ENCODE data around the gene IPCEF1. TPM values are rescaled to one million over a fixed set of nuclear protein-coding genes. Genes with fewer than 3 reads are reported as not detected.

The IPCEF1 gene
- total and polyA plus RNA-seq, 2 of the 8 experiments (the other 6 are each of a cell fraction or from before 2014, with no cell fraction given): 0.41 to 0.78 TPM

- H3K23ac ChIP-seq (ENCODE audit: insufficient read length): no peak overlapping the region
- peaks cover 0 to 3% (median 0%) of the 10 kb centered on the region in 4 experiments; a peak in 1 of 8 replicates for H3K36me3 ChIP-seq (ENCODE audit: control insufficient read depth in 2 of 4, insufficient read depth in 4 of 4, low read length in 3 of 4)
- no peak overlapping the region for H4K8ac ChIP-seq (ENCODE audit: extremely low read depth, insufficient read depth, low read length)
- no peak overlapping the region for H2BK12ac ChIP-seq (ENCODE audit: low read depth, low read length)
- H2BK120ac ChIP-seq (replicated peaks; ENCODE audit: low read depth, low read length): no peak overlapping the region
- no peak overlapping the region for H4K91ac ChIP-seq (replicated peaks; ENCODE audit: insufficient read length, low read length)
- H3K56ac ChIP-seq (replicated peaks; ENCODE audit: insufficient read length, low read depth, low read length): no peak overlapping the region
- no peaks in the 10 kb centered on the region for H3K4me1 ChIP-seq (replicated peaks in 1 of 4; ENCODE audit: control insufficient read depth in 3 of 4, insufficient read depth in 4 of 4, low read length in 3 of 4)
- H2AFZ ChIP-seq (ENCODE audit: low read length): no peak overlapping the region
- no peaks in the 10 kb centered on the region for H3K23me2 ChIP-seq (ENCODE audit: low read depth, low read length)
- POLR2A ChIA-PET (ENCODE audit: partially characterized antibody): no interaction called here
- no peaks in the 10 kb centered on the region for H4K20me1 ChIP-seq (replicated peaks in 1 of 2; ENCODE audit: control insufficient read depth in 1 of 2, insufficient read depth in 2 of 2, low read length in 2 of 2)
- no peaks in the 10 kb centered on the region for H3K9me3 ChIP-seq (ENCODE audit: insufficient read depth in 2 of 2, low read depth in 1 of 2, low read length in 1 of 2)
- no peak overlapping the region for H2BK15ac ChIP-seq (ENCODE audit: low read length)
- no peak overlapping the region for H3K18ac ChIP-seq (ENCODE audit: extremely low read depth, low read length)
- H2BK20ac ChIP-seq (ENCODE audit: low read length): no peak overlapping the region
- 96% methylated on average over 5 of the region's 5 CpGs; no CpG with 5 or more reads in 1 of the 2 experiments for WGBS, 2 experiments (ENCODE audit: extremely low coverage in 1 of 2, insufficient coverage in 1 of 2, insufficient read length in 1 of 2, insufficient replicate concordance in 2 of 2, low coverage in 1 of 2, low lambda C conversion rate in 2 of 2, missing lambda C conversion rate in 1 of 2)
- H3K79me2 ChIP-seq (ENCODE audit: control insufficient read depth in 1 of 2, insufficient read depth in 2 of 2, low read length in 2 of 2): no peaks in the 10 kb centered on the region
- H3K4me3 ChIP-seq (ENCODE audit: extremely low read depth in 1 of 4, insufficient read depth in 2 of 4, low read depth in 3 of 4, low read length in 4 of 4): no peak overlapping the region
- CTCF ChIA-PET (ENCODE audit: partially characterized antibody): no interaction called here
- H3K27ac ChIP-seq (ENCODE audit: low read depth, low read length): no peak overlapping the region
- H4K5ac ChIP-seq (ENCODE audit: insufficient read length, low read depth, low read length): no peak overlapping the region
- no peaks in the 10 kb centered on the region for H3K79me1 ChIP-seq (ENCODE audit: low read depth, low read length)
- no peaks in the 10 kb centered on the region for H3K27me3 ChIP-seq (replicated peaks in 1 of 4; ENCODE audit: control insufficient read depth in 3 of 4, extremely low read depth in 1 of 4, insufficient read depth in 3 of 4, low read length in 3 of 4)
- FAIRE-seq: no peak
- no peak overlapping the region for H3K9ac ChIP-seq (replicated peaks in 1 of 4; ENCODE audit: extremely low read depth in 1 of 4, low read depth in 3 of 4, low read length in 3 of 4)
- H3K14ac ChIP-seq (ENCODE audit: insufficient read length): no peak overlapping the region
- no peak overlapping the region for H2BK5ac ChIP-seq (ENCODE audit: low read depth, low read length)
- H3K4me2 ChIP-seq (ENCODE audit: insufficient read depth in 1 of 2, low read depth in 2 of 2, low read length in 2 of 2): no peak overlapping the region
- DNase-seq (ENCODE audit: low read depth in 1 of 2, low spot score in 2 of 2): no peak
- no peak overlapping the region for H2AK5ac ChIP-seq (ENCODE audit: low read depth, low read length)
- H3K4ac ChIP-seq (replicated peaks; ENCODE audit: insufficient read length, low read depth, low read length): no peak overlapping the region
- TF ChIP-seq TAF1 (IDR thresholded peaks at IDR 0.05; ENCODE audit: low read depth, low read length) (no peak), POU5F1 (IDR thresholded peaks at IDR 0.05; ENCODE audit: low read depth, low read length) (no peak), GTF2F1 (IDR thresholded peaks at IDR 0.05; ENCODE audit: borderline replicate concordance, low read depth, low read length) (no peak), RNF2 (IDR thresholded peaks at IDR 0.05; ENCODE audit: borderline replicate concordance, low read depth, low read length, missing control alignments, poor library complexity, severe bottlenecking) (no peak), POLR2AphosphoS5 (IDR thresholded peaks at IDR 0.05; ENCODE audit: low read depth, low read length) (no peak), FOSL1 (IDR thresholded peaks at IDR 0.05; ENCODE audit: insufficient read depth, low read depth, low read length) (no peak), SRF (IDR thresholded peaks at IDR 0.05; ENCODE audit: low read depth, low read length) (no peak), SIRT6 (IDR thresholded peaks at IDR 0.05; ENCODE audit: low read length) (no peak), TAF7 (optimal IDR thresholded peaks at IDR 0.05; ENCODE audit: borderline replicate concordance, low read depth, low read length) (no peak), CHD2 (IDR thresholded peaks at IDR 0.05; ENCODE audit: low read length) (no peak)
- TF ChIP-seq, protein P1, sequence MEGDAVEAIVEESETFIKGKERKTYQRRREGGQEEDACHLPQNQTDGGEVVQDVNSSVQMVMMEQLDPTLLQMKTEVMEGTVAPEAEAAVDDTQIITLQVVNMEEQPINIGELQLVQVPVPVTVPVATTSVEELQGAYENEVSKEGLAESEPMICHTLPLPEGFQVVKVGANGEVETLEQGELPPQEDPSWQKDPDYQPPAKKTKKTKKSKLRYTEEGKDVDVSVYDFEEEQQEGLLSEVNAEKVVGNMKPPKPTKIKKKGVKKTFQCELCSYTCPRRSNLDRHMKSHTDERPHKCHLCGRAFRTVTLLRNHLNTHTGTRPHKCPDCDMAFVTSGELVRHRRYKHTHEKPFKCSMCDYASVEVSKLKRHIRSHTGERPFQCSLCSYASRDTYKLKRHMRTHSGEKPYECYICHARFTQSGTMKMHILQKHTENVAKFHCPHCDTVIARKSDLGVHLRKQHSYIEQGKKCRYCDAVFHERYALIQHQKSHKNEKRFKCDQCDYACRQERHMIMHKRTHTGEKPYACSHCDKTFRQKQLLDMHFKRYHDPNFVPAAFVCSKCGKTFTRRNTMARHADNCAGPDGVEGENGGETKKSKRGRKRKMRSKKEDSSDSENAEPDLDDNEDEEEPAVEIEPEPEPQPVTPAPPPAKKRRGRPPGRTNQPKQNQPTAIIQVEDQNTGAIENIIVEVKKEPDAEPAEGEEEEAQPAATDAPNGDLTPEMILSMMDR (IDR thresholded peaks at IDR 0.05; ENCODE audit: control extremely low read depth in 1 of 3, insufficient read depth in 1 of 3, low read depth in 1 of 3, low read length in 3 of 3): no peak
- TF ChIP-seq, protein P2, sequence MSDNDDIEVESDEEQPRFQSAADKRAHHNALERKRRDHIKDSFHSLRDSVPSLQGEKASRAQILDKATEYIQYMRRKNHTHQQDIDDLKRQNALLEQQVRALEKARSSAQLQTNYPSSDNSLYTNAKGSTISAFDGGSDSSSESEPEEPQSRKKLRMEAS (IDR thresholded peaks at IDR 0.05): no peak
Observed at GRCh38 chr6:154399097-154399496, 42.5 kb upstream of the IPCEF1 start.
